Osteoblast (primary cell): ENCODE data around the gene RNF41. TPM values are rescaled to one million over a fixed set of nuclear protein-coding genes. Genes with fewer than 3 reads are reported as not detected.
A peak's percentile ranks its signal among the peaks of the same experiment; 100 is the strongest.

Experiments
- DNase-seq: peaks from one replicate; pipeline ENCODE4 v3.0.0; 2011; ENCODE audit warnings: low spot score, mixed read lengths; ENCODE audit not compliant: insufficient read length; ENCODE audit errors: missing footprints
- H2AFZ ChIP-seq: 2 replicates; pipeline ENCODE4 v1.6.0; 2011; ENCODE audit warnings: mild to moderate bottlenecking, low read length
- H3K27ac ChIP-seq: 2 replicates; pipeline ENCODE4 v1.5.1; 2011; ENCODE audit warnings: mild to moderate bottlenecking, low read depth, low read length, moderate library complexity
- H3K27me3 ChIP-seq: 2 replicates; pipeline ENCODE4 v1.6.0; 2012; ENCODE audit warnings: mild to moderate bottlenecking, control low read depth, inconsistent platforms, low read length, moderate library complexity; ENCODE audit not compliant: insufficient read depth
- H3K36me3 ChIP-seq: 2 replicates; pipeline ENCODE4 v1.5.1; 2011; ENCODE audit warnings: mild to moderate bottlenecking, low read length, control low read depth, moderate library complexity; ENCODE audit not compliant: insufficient read depth
- H3K4me1 ChIP-seq: 2 replicates; pipeline ENCODE4 v1.5.1; 2011; ENCODE audit warnings: mild to moderate bottlenecking, low read length, control low read depth, moderate library complexity; ENCODE audit not compliant: insufficient read depth
- H3K4me2 ChIP-seq: 2 replicates; pipeline ENCODE4 v1.6.0; 2011; ENCODE audit warnings: mild to moderate bottlenecking, low read length; ENCODE audit not compliant: insufficient read depth
- H3K4me3 ChIP-seq: fragments of 200-600 bp; sonication (generic); 3 replicates; pipeline ENCODE4 v1.5.1; 2012; ENCODE audit warnings: mild to moderate bottlenecking, low read length, inconsistent platforms; ENCODE audit not compliant: insufficient read depth
- H3K79me2 ChIP-seq: 2 replicates; pipeline ENCODE4 v1.6.0; 2012; ENCODE audit warnings: mild to moderate bottlenecking, low read length, control low read depth, inconsistent platforms; ENCODE audit not compliant: insufficient read depth
- H3K9me3 ChIP-seq: 2 replicates; pipeline ENCODE4 v1.5.1; 2011; ENCODE audit warnings: low read depth, low read length, control low read depth
- H4K20me1 ChIP-seq: 2 replicates; pipeline ENCODE4 v1.6.0; 2012; ENCODE audit warnings: mild to moderate bottlenecking, low read length, control low read depth; ENCODE audit not compliant: insufficient read depth
- CTCF ChIP-seq: IDR thresholded peaks from 2 replicates; pipeline ENCODE4 v1.5.1; 2011; ENCODE audit warnings: mild to moderate bottlenecking, low read depth, low read length, moderate library complexity; ENCODE audit errors: extremely low read depth
- total RNA-seq: library from RNA; depleted of rRNA; stranded (reverse); fragments of >200 nt; gene quantifications from 2 replicates; pipeline ENCODE4 v1.2.3, GENCODE V29; 2012

RNF41 gene
- total RNA-seq, 1 donor: 159 TPM

- Histone ChIP-seq H3K27ac (peak overlapping the region; percentile 50), H3K4me2 (peak overlapping the region; percentile 79), H3K4me3 (peak overlapping the region; percentile 94), H3K27me3 (no peaks in the 10 kb centered on the region), H3K4me1 (peaks cover 37% of the 10 kb centered on the region), H3K36me3 (peaks cover 29% of the 10 kb centered on the region), H4K20me1 (peaks cover 36% of the 10 kb centered on the region), H2AFZ (peak overlapping the region; percentile 73), H3K9me3 (no peaks in the 10 kb centered on the region), H3K79me2 (peaks cover 42% of the 10 kb centered on the region)
- DNase-seq: no peak
- no peak for TF ChIP-seq CTCF
Measured at GRCh38 chr12:56258820-56259183, 37.1 kb upstream of the RNF41 start.

- H3K4me1 ChIP-seq: peaks cover 37% of the 10 kb centered on the region
- H3K4me3 ChIP-seq: peak within 1 kb of the TSS; percentile 94
- peaks cover 41% of the 10 kb centered on the region for H4K20me1 ChIP-seq
- peak within 1 kb of the TSS; percentile 90 for H3K4me2 ChIP-seq
- peaks cover 48% of the 10 kb centered on the region for H3K79me2 ChIP-seq
- peak within 1 kb of the TSS; percentile 78 for H3K27ac ChIP-seq
- peak; percentile 37 for TF ChIP-seq CTCF
- peak within 1 kb of the TSS; percentile 73 for H2AFZ ChIP-seq
- H3K9me3 ChIP-seq: no peaks in the 10 kb centered on the region
- peak; percentile 99 for DNase-seq
- H3K27me3 ChIP-seq: no peaks in the 10 kb centered on the region
- peaks cover 34% of the 10 kb centered on the region for H3K36me3 ChIP-seq
Measured at GRCh38 chr12:56258068-56258819, 36.5 kb upstream of the RNF41 start, which contains the start of gene ANKRD52. ANKRD52 (minus strand) TSS chr12:56258384; CDS start chr12:56258269, 115 bp downstream.

GRCh38 chr12:56257491-56258067, 35.9 kb upstream of the RNF41 start:
- Histone ChIP-seq H3K9me3 (no peaks in the 10 kb centered on the region), H3K27ac (peak overlapping the region; percentile 78), H3K79me2 (peaks cover 54% of the 10 kb centered on the region), H3K27me3 (no peaks in the 10 kb centered on the region), H4K20me1 (peaks cover 47% of the 10 kb centered on the region), H3K36me3 (peaks cover 41% of the 10 kb centered on the region), H3K4me2 (peak overlapping the region; percentile 90), H2AFZ (peak overlapping the region; percentile 64), H3K4me3 (peak overlapping the region; percentile 94), H3K4me1 (peaks cover 37% of the 10 kb centered on the region)
- DNase-seq: peak; percentile 91
- TF ChIP-seq CTCF: no peak

- H3K27ac ChIP-seq: peak overlapping the region; percentile 78
- TF ChIP-seq CTCF: no peak
- H3K79me2 ChIP-seq: peaks cover 59% of the 10 kb centered on the region
- H3K4me3 ChIP-seq: peak overlapping the region; percentile 94
- no peak overlapping the region for H2AFZ ChIP-seq
- peaks cover 46% of the 10 kb centered on the region for H3K36me3 ChIP-seq
- DNase-seq: peak; percentile 76
- peaks cover 36% of the 10 kb centered on the region for H3K4me1 ChIP-seq
- H3K27me3 ChIP-seq: no peaks in the 10 kb centered on the region
- no peaks in the 10 kb centered on the region for H3K9me3 ChIP-seq
- H4K20me1 ChIP-seq: peaks cover 52% of the 10 kb centered on the region
- H3K4me2 ChIP-seq: peak overlapping the region; percentile 90
Measured at GRCh38 chr12:56257071-56257470, 35.3 kb upstream of the RNF41 start.
